Measurements from ENCODE around the gene STIMATE. TPM values are rescaled to one million over a fixed set of nuclear protein-coding genes. Genes with fewer than 3 reads are reported as not detected.

The STIMATE gene
- total and polyA plus RNA-seq, 2 experiments from 2014 or later = 7.3 to 17.4 TPM

GRCh38 chr3:52813810-52814209 lies 83.5 kb downstream of the STIMATE start:
- no peaks in the 10 kb centered on the region for H3K36me3 ChIP-seq
- no peaks in the 10 kb centered on the region for H3K4me1 ChIP-seq (ENCODE audit: low read depth)
- TF ChIP-seq, protein P1, sequence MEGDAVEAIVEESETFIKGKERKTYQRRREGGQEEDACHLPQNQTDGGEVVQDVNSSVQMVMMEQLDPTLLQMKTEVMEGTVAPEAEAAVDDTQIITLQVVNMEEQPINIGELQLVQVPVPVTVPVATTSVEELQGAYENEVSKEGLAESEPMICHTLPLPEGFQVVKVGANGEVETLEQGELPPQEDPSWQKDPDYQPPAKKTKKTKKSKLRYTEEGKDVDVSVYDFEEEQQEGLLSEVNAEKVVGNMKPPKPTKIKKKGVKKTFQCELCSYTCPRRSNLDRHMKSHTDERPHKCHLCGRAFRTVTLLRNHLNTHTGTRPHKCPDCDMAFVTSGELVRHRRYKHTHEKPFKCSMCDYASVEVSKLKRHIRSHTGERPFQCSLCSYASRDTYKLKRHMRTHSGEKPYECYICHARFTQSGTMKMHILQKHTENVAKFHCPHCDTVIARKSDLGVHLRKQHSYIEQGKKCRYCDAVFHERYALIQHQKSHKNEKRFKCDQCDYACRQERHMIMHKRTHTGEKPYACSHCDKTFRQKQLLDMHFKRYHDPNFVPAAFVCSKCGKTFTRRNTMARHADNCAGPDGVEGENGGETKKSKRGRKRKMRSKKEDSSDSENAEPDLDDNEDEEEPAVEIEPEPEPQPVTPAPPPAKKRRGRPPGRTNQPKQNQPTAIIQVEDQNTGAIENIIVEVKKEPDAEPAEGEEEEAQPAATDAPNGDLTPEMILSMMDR (IDR thresholded peaks at IDR 0.05; ENCODE audit: low read depth, low read length) = no peak
- no peak overlapping the region for H3K27ac ChIP-seq
- no peaks in the 10 kb centered on the region for H3K27me3 ChIP-seq
- no peak overlapping the region for H3K4me3 ChIP-seq
- no peak for DNase-seq (ENCODE audit: low read depth in 1 of 2, low spot score in 1 of 2)
- no peaks in the 10 kb centered on the region for H3K9me3 ChIP-seq (ENCODE audit: low read depth)

- DNase-seq (ENCODE audit: low read depth in 1 of 2, low spot score in 1 of 2) = no peak
- Histone ChIP-seq H3K36me3 (no peaks in the 10 kb centered on the region), H3K4me3 (no peak overlapping the region), H3K27me3 (peaks cover 3% of the 10 kb centered on the region), H3K4me1 (ENCODE audit: low read depth) (no peaks in the 10 kb centered on the region), H3K27ac (no peak overlapping the region), H3K9me3 (ENCODE audit: low read depth) (no peaks in the 10 kb centered on the region)
- TF ChIP-seq, protein P1 (IDR thresholded peaks at IDR 0.05; ENCODE audit: low read depth, low read length) = no peak
Observed at GRCh38 chr3:52811452-52812011, 85.8 kb downstream of the STIMATE start.

DNA sequence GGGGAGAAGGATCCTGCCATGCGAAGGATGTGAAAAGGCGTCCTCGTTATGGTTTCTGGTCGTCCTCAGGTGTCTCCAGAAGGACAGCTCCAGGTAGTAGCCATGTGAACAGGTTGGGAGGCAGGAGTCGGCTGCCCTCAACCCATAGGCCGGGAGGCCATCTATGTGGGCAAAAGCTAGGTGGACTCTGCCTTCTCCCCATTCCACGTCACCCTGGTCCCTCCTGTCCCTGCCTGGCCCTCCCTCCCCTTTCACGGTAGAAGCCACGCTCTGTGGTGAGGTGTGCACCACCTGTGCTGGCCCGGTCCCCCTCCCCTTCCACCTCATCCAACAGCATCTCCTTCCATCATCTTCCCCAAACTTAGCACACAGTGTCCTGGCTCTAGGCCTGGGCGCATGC lies 86.4 kb downstream of the STIMATE start:
- TF ChIP-seq, protein P1 (IDR thresholded peaks at IDR 0.05; ENCODE audit: low read depth, low read length) = no peak
- DNase-seq (ENCODE audit: low read depth in 1 of 2, low spot score in 1 of 2) = no peak
- Histone ChIP-seq H3K36me3 (no peaks in the 10 kb centered on the region), H3K4me1 (ENCODE audit: low read depth) (no peaks in the 10 kb centered on the region), H3K27me3 (peaks cover 3% of the 10 kb centered on the region), H3K4me3 (no peak overlapping the region), H3K9me3 (ENCODE audit: low read depth) (no peaks in the 10 kb centered on the region), H3K27ac (no peak overlapping the region)

GRCh38 chr3:52809662-52810377 lies 87.5 kb downstream of the STIMATE start:
- TF ChIP-seq, protein P1 (IDR thresholded peaks at IDR 0.05; ENCODE audit: low read depth, low read length) = no peak
- Histone ChIP-seq H3K4me3 (no peak overlapping the region), H3K9me3 (ENCODE audit: low read depth) (no peaks in the 10 kb centered on the region), H3K27ac (no peak overlapping the region), H3K36me3 (no peaks in the 10 kb centered on the region), H3K4me1 (ENCODE audit: low read depth) (no peaks in the 10 kb centered on the region), H3K27me3 (peaks cover 3% of the 10 kb centered on the region)
- DNase-seq (ENCODE audit: low read depth in 1 of 2, low spot score in 1 of 2) = no peak

DNA sequence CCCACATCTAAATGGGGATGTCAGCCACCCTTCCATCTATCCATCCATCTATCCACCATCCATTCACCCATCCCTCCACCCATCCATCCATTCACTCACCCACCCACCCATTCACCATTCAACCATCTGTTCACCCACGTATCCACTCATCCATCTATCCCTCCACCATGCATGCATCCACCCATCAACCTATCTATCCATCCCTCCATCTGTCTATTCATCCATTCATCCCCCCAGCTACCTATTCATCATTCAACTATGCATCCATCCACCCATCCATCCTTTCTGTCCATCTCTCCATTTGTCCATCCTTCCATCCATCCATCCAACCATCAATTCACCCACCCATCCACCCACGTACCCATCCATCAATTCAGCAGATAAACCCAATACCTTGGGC lies 88.2 kb downstream of the STIMATE start:
- no peak for DNase-seq (ENCODE audit: low read depth in 1 of 2, low spot score in 1 of 2)
- Histone ChIP-seq H3K36me3 (no peaks in the 10 kb centered on the region), H3K27me3 (peaks cover 3% of the 10 kb centered on the region), H3K4me3 (no peak overlapping the region), H3K4me1 (ENCODE audit: low read depth) (no peaks in the 10 kb centered on the region), H3K27ac (no peak overlapping the region), H3K9me3 (ENCODE audit: low read depth) (no peaks in the 10 kb centered on the region)
- TF ChIP-seq, protein P1 (IDR thresholded peaks at IDR 0.05; ENCODE audit: low read depth, low read length) = no peak

All from cardiac muscle cell (in vitro differentiated cells and primary cell).